ENCODE results near the gene EFNA4. TPM values are rescaled to one million over a fixed set of nuclear protein-coding genes. Genes with fewer than 3 reads are reported as not detected.

The EFNA4 gene
- total RNA-seq, 1 experiment from 2014 or later, result 11.8 TPM

- WGBS (ENCODE audit: extremely low coverage, insufficient read length, low lambda C conversion rate), result no CpG with 5 or more reads among the region's 6 CpGs
- no peak for TF ChIP-seq CTCF (conservative IDR thresholded peaks at IDR 0.05)
Measured at GRCh38 chr1:155106862-155107261, 43.3 kb downstream of the EFNA4 start.

More at GRCh38 chr1:155106862-155107261, 43.3 kb downstream of the EFNA4 start:
- Histone ChIP-seq H4K8ac (replicated peaks; ENCODE audit: insufficient read length, low read depth, low read length) (no peak overlapping the region), H3K18ac (ENCODE audit: insufficient read length, low read depth, low read length) (no peak overlapping the region), H4K20me1 (ENCODE audit: control insufficient read depth, insufficient read depth, insufficient read length) (no peaks in the 10 kb centered on the region), H2AFZ (ENCODE audit: low read length) (no peak overlapping the region), H2BK15ac (ENCODE audit: low read depth, low read length) (no peak overlapping the region), H3K79me1 (ENCODE audit: insufficient read depth, low read depth, low read length, poor library complexity, severe bottlenecking) (no peaks in the 10 kb centered on the region), H4K91ac (ENCODE audit: insufficient read length, low read depth, low read length) (no peak overlapping the region), H3K27me3 (ENCODE audit: insufficient read depth, low read length) (no peaks in the 10 kb centered on the region), H2AK5ac (ENCODE audit: insufficient read length, low read length) (no peak overlapping the region), H3K23ac (ENCODE audit: insufficient read length, low read depth, low read length) (no peak overlapping the region), H3K56ac (ENCODE audit: insufficient read length, low read depth, low read length) (no peak overlapping the region), H3T11ph (ENCODE audit: low read length) (no peak overlapping the region), H2BK12ac (ENCODE audit: insufficient read length, low read depth, low read length) (no peak overlapping the region), H3K79me2 (ENCODE audit: insufficient read depth, low read length) (no peaks in the 10 kb centered on the region), H3K4ac (ENCODE audit: low read depth, low read length) (no peak overlapping the region), H3K4me1 (ENCODE audit: insufficient read depth, low read length) (no peaks in the 10 kb centered on the region), H3K9me3 (ENCODE audit: control insufficient read depth, low read depth, low read length) (no peaks in the 10 kb centered on the region), H2BK20ac (ENCODE audit: low read depth, low read length, poor library complexity, severe bottlenecking) (no peak overlapping the region), H3K9ac (ENCODE audit: extremely low read depth, insufficient read length, low read length) (no peak overlapping the region), H2BK5ac (ENCODE audit: insufficient read length, low read length) (no peak overlapping the region), H4K5ac (ENCODE audit: insufficient read length, low read depth, low read length) (no peak overlapping the region), H3K4me2 (ENCODE audit: insufficient read depth, insufficient read length, low read length) (no peak overlapping the region), H2BK120ac (ENCODE audit: low read depth, low read length, poor library complexity, severe bottlenecking) (no peak overlapping the region), H3K14ac (ENCODE audit: insufficient read depth, low read length) (no peak overlapping the region), H3K23me2 (ENCODE audit: insufficient read length, low read depth, low read length, poor library complexity, severe bottlenecking) (no peaks in the 10 kb centered on the region), H3K27ac (ENCODE audit: insufficient read length, low read depth, low read length) (no peak overlapping the region)
- Mint-ChIP-seq H3K9me3 (no peaks in the 10 kb centered on the region), H3K4me1 (peaks cover under 1 to 1% of the 10 kb centered on the region in 2 experiments; a peak in 1 of 4 replicates), H3K27me3 (ENCODE audit: low read depth) (peaks cover 53% of the 10 kb centered on the region), H3K27ac (no peak overlapping the region), H3K4me3 (no peak overlapping the region), H3K36me3 (ENCODE audit: insufficient read depth in 1 of 3, low read depth in 3 of 3) (no peaks in the 10 kb centered on the region)
- DNase-seq, result no peak

All from H9 (cell line).